HG02884 (cell line): Measurements from ENCODE around the gene TNFSF13B.
"Not testable (repeated sequence)": the region's sequence is repeated elsewhere in the genome, so short reads cannot be mapped to it uniquely, and the experiment has no call there.

Source experiments
- ATAC-seq: cut with Tn5 transposase; IDR thresholded peaks from one replicate; pipeline ENCODE4 v1.9.1; 2021; ENCODE audit warnings: mild to moderate bottlenecking, moderate library complexity; ENCODE audit not compliant: unreplicated experiment

The TNFSF13B gene

DNA sequence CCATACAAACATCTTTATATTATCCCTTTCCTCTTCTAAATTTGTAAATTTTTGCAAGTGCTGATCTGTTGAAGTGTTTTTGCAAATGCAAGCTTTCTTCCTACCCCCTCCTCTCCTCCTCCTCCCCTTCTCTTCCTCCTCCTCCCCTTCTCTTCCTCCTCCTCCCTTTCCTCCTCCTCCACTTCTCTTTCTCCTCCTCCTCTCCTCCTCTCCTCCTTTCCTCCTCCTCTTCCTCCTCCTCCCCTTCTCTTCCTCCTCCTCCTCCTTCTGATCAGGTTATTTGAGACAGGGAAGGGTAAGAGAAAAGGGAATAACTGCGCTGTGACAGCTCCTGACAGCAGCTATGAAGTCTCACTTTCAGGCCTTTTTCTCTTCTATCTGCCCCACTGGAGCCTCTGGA lies 8.9 kb downstream of the TNFSF13B start:
- no peak for ATAC-seq

- no peak for ATAC-seq
Measured at GRCh38 chr13:108281901-108282300, 12.4 kb downstream of the TNFSF13B start.

DNA sequence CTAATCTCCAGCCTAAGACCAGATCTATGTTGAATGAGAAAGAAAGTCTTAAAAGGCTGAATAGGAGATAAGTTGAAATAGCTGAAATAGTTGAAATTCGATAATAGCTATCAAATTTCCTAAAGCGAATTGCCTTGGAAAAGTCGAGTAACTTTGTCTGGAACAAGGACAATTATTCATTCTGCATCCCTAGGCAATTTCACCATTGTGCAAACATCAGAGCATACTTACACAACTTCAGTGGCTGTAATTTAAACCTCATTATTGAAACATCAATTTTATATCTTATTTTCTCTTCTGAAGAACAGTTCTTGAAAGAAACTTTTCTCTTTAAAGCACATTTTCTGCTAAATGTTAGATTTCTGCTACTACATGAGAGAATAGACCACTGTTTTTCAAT lies 13.6 kb downstream of the TNFSF13B start:
- ATAC-seq: no peak

GRCh38 chr13:108288741-108289140 lies 19.2 kb downstream of the TNFSF13B start:
- ATAC-seq: no peak

- ATAC-seq: no peak
Measured at GRCh38 chr13:108289819-108290218, 20.3 kb downstream of the TNFSF13B start.

DNA sequence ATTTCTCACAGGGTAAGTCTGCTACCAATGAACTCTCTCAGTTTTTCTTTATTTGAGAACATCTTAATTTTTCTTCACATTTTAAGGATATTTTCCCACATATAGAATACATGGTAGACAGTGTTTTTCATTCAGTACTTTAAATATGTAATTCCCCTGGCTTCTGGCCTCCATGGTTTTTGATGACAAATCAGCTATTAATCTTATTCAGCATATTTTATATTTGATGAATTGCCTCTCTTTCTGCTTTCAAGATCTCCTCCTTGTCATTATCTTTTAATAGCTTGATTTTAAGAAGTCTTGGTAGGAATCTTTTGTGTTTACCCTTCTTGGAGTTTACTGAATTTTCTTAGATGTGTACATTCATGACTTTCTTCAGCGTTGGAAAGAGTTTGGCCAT lies 27.6 kb downstream of the TNFSF13B start:
- ATAC-seq: no peak

- ATAC-seq: no peak
Measured at GRCh38 chr13:108302279-108302678, 32.8 kb downstream of the TNFSF13B start.

DNA sequence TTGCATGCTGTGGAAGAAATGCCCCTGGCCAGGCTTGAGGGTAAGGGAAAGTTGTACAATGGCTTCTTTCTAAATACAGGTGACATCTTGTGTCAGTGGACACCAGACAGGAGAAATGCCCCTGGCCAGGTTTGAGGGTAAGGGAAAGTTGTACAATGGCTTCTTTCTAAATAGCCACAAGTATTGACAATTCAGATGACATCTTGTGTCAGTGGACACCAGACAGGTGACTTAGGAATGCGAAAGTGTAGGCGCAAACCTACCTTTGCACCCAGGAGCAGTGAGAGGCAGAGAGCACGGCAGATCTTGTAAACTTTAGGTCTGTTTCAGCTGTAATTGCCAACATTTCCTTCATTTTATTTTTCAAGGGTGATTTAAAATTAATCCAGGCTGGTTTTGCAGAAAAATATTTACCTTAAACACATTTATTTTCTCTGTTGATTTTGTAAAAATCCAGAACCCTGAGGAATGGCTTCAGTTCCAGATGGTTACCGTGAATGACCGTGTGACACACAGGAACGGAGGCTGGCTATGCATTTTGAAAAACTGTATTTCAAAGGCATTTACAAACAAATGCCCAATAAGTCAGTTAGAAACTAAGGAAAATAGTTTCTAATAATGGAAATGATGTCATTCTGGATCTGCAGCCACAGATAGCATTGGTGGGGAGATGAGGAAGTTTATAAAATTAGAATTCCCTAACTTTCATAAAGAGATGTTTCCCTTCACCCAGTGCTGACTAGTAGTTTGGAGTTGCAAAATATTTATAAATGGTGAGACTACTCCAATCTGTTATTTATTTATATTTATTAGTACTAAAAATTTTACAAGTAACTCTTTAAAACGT lies 34.9 kb downstream of the TNFSF13B start:
- no peak for ATAC-seq

DNA sequence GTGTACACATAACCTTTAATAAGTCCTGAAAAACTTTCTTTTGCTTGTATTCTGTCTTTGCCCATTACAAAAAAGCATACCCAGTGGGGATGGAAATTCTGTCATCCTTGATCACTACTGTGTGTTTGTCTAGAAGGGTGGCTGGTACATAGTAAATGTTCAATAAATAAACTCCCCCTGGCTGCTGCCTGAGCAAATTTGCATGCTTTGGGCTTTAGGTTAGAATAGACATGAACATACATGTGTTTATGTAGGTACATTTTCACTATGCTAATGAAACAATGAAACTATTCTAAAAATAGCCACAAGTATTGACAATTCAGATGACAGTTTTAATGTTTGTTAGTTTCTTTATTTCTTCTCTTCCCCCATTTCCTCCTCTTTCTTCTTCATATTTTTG lies 36.1 kb downstream of the TNFSF13B start:
- ATAC-seq: no peak

GRCh38 chr13:108306860-108307259 lies 37.3 kb downstream of the TNFSF13B start:
- ATAC-seq: no peak

GRCh38 chr13:108311596-108311995 lies 42.1 kb downstream of the TNFSF13B start:
- ATAC-seq: not testable (repeated sequence)

- no peak for ATAC-seq
Measured at GRCh38 chr13:108313382-108313781, 43.9 kb downstream of the TNFSF13B start.

DNA sequence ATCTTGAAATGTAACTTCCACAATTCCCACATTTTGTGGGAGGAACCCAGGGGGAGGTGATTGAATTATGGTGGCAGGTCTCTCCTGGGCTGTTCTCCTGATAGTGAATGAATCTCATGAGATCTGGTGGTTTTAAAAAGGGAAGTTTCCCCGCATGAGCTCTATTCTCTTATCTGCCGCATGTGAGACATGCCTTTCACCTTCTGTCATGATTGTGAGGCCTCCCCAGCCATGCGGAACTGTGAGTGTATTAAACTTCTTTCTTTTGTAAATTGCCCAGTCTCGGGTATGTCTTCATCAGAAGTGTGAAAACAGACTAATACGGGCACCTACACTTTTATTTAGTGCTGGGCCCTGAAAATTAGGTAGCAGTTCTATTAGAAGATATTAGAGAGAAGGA lies 45.8 kb downstream of the TNFSF13B start:
- ATAC-seq: peak; percentile 67

GRCh38 chr13:108315991-108316390 lies 46.5 kb downstream of the TNFSF13B start:
- ATAC-seq: no peak

DNA sequence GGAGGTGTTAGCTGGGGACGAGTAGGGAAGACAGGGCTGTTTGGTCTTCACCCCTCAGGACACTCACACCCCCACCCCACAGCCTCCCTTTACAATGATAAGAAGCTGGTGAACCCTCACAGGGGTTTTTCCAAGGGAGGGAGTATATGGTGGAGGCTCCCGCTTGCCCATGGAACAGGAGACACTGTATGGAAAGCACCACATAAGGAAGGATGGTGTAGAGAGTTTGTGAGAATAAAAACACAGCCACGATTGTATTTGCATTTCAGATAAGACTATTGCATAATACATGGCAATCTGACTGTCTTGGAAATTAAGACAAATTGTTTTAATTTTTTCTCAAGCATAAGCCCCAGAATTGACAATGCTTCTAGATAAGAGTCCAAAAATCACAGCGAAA lies 46.9 kb downstream of the TNFSF13B start:
- no peak for ATAC-seq

- peak; percentile 66 for ATAC-seq
Measured at GRCh38 chr13:108322206-108322824, 52.8 kb downstream of the TNFSF13B start.

GRCh38 chr13:108323031-108323430 lies 53.5 kb downstream of the TNFSF13B start:
- no peak for ATAC-seq

GRCh38 chr13:108325863-108326262 lies 56.3 kb downstream of the TNFSF13B start:
- no peak for ATAC-seq

DNA sequence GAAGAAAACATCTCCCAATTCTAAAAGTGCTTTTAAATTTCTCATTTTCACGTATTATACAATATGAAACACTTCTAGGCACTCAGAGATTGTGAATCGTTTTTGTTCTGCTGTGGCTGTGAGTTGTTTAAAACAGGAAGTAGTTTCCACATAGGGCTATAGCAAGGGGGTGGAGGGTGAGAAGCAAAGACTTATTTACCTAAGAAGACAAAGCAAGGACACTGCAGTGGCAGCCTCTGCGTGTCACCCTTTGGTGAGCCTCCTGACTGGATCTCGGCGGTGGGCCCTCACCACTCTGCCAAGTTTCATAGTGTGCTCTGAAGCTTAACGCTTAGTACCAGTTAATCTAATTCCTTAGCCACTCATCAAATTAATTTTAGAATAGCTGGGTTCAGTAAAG lies 56.8 kb downstream of the TNFSF13B start:
- ATAC-seq: peak; percentile 92

- no peak for ATAC-seq
Measured at GRCh38 chr13:108328848-108329247, 59.3 kb downstream of the TNFSF13B start.

DNA sequence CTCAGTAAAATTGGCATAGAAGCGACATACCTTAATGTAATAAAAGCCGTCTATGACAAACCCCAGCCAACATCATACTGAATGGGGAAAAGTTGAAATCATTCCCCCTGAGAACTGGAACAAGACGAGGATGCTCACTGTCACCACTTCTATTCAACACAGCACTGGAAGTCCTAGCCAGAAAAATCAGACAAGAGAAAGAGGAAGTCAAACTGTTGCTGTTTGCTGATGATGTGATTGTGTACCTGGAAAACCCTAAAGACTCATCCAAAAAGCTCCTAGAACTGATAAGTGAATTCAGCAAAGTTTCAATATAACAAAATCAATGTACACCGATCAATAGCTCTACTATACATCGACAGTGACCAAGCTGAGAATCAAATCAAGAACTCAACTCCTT lies 63.3 kb downstream of the TNFSF13B start:
- ATAC-seq: no peak
